ENCODE measurements around the gene HOXA6.

The HOXA6 gene

GRCh38 chr7:27147199-27148030 lies at the start of gene HOXA6:
HOXA6 (minus strand) TSS chr7:27147774; CDS start chr7:27147749, 25 bp downstream.
- no peak for DNase-seq

GRCh38 chr7:27196287-27196767 lies 48.8 kb upstream of the HOXA6 start:
- DNase-seq = peak; percentile 36

GRCh38 chr7:27194686-27195379 lies 47.3 kb upstream of the HOXA6 start:
- no peak for DNase-seq

- no peak for DNase-seq
Measured at GRCh38 chr7:27194002-27194352, 46.4 kb upstream of the HOXA6 start.

GRCh38 chr7:27193335-27194001 lies 45.9 kb upstream of the HOXA6 start:
- DNase-seq = no peak

- no peak for DNase-seq
Measured at GRCh38 chr7:27192546-27193334, 45.2 kb upstream of the HOXA6 start.

- DNase-seq = no peak
Measured at GRCh38 chr7:27191833-27192545, 44.4 kb upstream of the HOXA6 start.

GRCh38 chr7:27191161-27191731 lies 43.7 kb upstream of the HOXA6 start:
- no peak for DNase-seq

GRCh38 chr7:27189997-27190748 lies 42.6 kb upstream of the HOXA6 start:
- no peak for DNase-seq

GRCh38 chr7:27189295-27189996 lies 41.9 kb upstream of the HOXA6 start:
- no peak for DNase-seq

- no peak for DNase-seq
Measured at GRCh38 chr7:27188386-27189294, 41.1 kb upstream of the HOXA6 start.

- DNase-seq = no peak
Measured at GRCh38 chr7:27187475-27188385, 40.2 kb upstream of the HOXA6 start.

- DNase-seq = no peak
Measured at GRCh38 chr7:27186668-27187474, 39.3 kb upstream of the HOXA6 start.

GRCh38 chr7:27185854-27186667 lies 38.5 kb upstream of the HOXA6 start:
- no peak for DNase-seq

- no peak for DNase-seq
Measured at GRCh38 chr7:27185013-27185853, 37.7 kb upstream of the HOXA6 start, which contains the start of gene HOXA11. HOXA11 (minus strand) TSS chr7:27185232; CDS start chr7:27185144, 88 bp downstream.
